HUES48 (cell line): ENCODE measurements around the gene CTNNB1.

Source experiments
- H3K27ac ChIP-seq: one replicate; pipeline ENCODE4 v1.7.0; 2013; ENCODE audit warnings: low read depth, low read length, inconsistent platforms
- H3K27me3 ChIP-seq: 2 replicates; pipeline ENCODE4 v1.6.1; 2013; ENCODE audit warnings: mild to moderate bottlenecking, low read length; ENCODE audit not compliant: control insufficient read depth, insufficient read depth
- H3K36me3 ChIP-seq: 2 replicates; pipeline ENCODE4 v1.6.1; 2013; ENCODE audit warnings: low read length; ENCODE audit not compliant: control insufficient read depth, insufficient read depth
- H3K4me1 ChIP-seq: 2 replicates; pipeline ENCODE4 v1.6.1; 2013; ENCODE audit warnings: mild to moderate bottlenecking, low read length; ENCODE audit not compliant: control insufficient read depth, insufficient read depth
- H3K4me3 ChIP-seq: 2 replicates; pipeline ENCODE4 v1.5.1; 2013; ENCODE audit warnings: mild to moderate bottlenecking, low read depth, low read length
- H3K9ac ChIP-seq: 2 replicates; pipeline ENCODE4 v1.6.1; 2013; ENCODE audit warnings: mild to moderate bottlenecking, low read depth, low read length, moderate library complexity
- H3K9me3 ChIP-seq: 2 replicates; pipeline ENCODE4 v1.6.1; 2013; ENCODE audit warnings: low read length; ENCODE audit not compliant: control insufficient read depth, insufficient read depth

Gene CTNNB1

GRCh38 chr3:41219424-41219823, 20.1 kb downstream of the CTNNB1 start:
- H3K9me3 ChIP-seq: no peaks in the 10 kb centered on the region
- H3K4me3 ChIP-seq: no peak overlapping the region
- peaks cover 31% of the 10 kb centered on the region for H3K4me1 ChIP-seq
- H3K27me3 ChIP-seq: no peaks in the 10 kb centered on the region
- no peak overlapping the region for H3K27ac ChIP-seq
- H3K9ac ChIP-seq: no peak overlapping the region
- H3K36me3 ChIP-seq: peaks cover 8% of the 10 kb centered on the region

DNA sequence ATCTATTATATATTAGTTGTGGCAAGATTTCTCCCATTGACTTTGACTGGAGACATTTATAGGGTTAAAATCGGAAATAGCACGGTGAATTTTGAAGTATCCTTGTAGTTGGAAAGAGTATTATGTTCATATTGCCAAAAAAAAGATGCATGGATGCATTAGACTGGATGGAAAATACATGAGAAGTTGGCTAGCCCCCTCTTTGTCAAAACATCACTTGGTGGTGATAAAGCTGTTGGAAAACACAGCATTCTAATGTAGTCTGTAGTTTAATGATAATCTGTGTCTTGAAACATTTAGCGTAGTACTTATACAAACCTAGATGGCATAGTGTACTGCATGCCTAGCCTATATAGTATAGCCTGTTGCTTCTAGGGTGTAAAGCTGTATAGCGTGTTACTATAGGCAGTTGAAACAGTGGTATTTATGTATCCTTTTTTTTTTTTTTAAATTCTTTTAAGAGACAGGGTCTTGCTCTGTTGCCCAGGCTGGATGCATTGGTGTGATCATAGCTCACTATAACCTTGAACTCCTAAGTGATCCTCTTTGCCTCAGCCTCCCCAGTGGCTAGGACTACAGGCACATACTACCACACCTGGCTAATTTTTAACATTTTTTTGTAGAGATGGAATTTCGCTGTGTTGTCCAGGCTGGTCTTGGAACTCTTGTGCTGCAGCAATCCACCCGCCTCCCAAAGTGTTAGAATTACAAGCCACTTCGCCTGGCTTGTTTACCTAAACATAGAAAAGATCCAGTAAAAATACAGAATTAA, 21.8 kb downstream of the CTNNB1 start:
- Histone ChIP-seq H3K4me1 (peaks cover 17% of the 10 kb centered on the region), H3K9me3 (no peaks in the 10 kb centered on the region), H3K4me3 (no peak overlapping the region), H3K9ac (no peak overlapping the region), H3K27ac (no peak overlapping the region), H3K36me3 (peaks cover 25% of the 10 kb centered on the region), H3K27me3 (no peaks in the 10 kb centered on the region)

DNA sequence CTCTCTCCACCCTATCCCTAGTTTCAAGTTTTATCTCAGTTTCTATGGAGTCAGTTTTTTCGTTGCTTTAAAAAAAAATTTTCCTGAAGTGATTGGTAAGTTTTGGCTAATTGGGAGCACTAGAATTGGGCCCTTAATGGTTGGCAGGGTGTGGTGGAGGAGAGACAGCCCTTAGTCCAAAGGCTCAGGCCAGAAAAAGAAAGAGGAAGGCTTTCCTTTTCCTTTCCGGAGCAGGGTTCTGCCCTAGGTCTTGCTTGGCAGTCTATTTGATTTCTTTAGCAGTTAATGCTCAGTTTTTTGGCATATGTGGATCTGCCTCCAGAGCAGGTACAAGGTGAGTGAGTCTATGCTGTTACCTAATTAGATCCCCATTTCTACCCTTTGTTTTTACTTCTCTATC, 22.7 kb downstream of the CTNNB1 start:
- Histone ChIP-seq H3K27ac (no peak overlapping the region), H3K27me3 (no peaks in the 10 kb centered on the region), H3K4me1 (peaks cover 8% of the 10 kb centered on the region), H3K36me3 (peaks cover 34% of the 10 kb centered on the region), H3K9me3 (no peaks in the 10 kb centered on the region), H3K4me3 (no peak overlapping the region), H3K9ac (no peak overlapping the region)

DNA sequence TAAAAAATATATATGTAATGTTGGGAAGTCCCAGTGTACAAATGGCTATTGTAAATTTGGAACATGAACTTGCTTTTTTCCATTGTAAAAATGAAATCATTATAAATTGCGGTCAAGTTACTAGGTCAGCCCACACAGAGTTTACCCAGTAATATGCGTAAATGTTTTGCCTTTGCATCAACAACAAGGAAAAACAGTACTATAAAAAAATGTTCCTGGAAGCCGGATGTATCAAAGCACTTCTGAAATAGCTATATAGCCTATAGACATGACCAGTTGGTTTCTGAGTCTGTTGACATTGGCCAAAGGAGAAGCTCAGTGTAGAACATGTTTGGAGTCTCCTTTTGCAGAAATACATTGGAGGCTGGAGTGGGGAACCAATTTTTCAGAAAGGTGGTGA, 23.2 kb downstream of the CTNNB1 start:
- H3K9ac ChIP-seq: no peak overlapping the region
- no peaks in the 10 kb centered on the region for H3K27me3 ChIP-seq
- H3K4me3 ChIP-seq: no peak overlapping the region
- peaks cover 39% of the 10 kb centered on the region for H3K36me3 ChIP-seq
- peaks cover 4% of the 10 kb centered on the region; the same call in 1 of the 2 replicates for H3K4me1 ChIP-seq
- no peaks in the 10 kb centered on the region for H3K9me3 ChIP-seq
- H3K27ac ChIP-seq: no peak overlapping the region

- H3K27ac ChIP-seq: no peak overlapping the region
- no peak overlapping the region for H3K9ac ChIP-seq
- H3K4me3 ChIP-seq: no peak overlapping the region
- H3K36me3 ChIP-seq: peaks cover 45% of the 10 kb centered on the region
- peaks cover 4% of the 10 kb centered on the region; the same call in 1 of the 2 replicates for H3K4me1 ChIP-seq
- H3K9me3 ChIP-seq: no peaks in the 10 kb centered on the region
- H3K27me3 ChIP-seq: no peaks in the 10 kb centered on the region
Observed at GRCh38 chr3:41223078-41223477, 23.8 kb downstream of the CTNNB1 start.

DNA sequence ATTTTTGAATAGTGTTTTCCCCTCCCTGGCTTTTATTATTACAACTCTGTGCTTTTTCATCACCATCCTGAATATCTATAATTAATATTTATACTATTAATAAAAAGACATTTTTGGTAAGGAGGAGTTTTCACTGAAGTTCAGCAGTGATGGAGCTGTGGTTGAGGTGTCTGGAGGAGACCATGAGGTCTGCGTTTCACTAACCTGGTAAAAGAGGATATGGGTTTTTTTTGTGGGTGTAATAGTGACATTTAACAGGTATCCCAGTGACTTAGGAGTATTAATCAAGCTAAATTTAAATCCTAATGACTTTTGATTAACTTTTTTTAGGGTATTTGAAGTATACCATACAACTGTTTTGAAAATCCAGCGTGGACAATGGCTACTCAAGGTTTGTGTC, 24.4 kb downstream of the CTNNB1 start:
- H3K9ac ChIP-seq: no peak overlapping the region
- no peak overlapping the region for H3K4me3 ChIP-seq
- no peaks in the 10 kb centered on the region for H3K27me3 ChIP-seq
- H3K36me3 ChIP-seq: peaks cover 51% of the 10 kb centered on the region
- peaks cover 4% of the 10 kb centered on the region; the same call in 1 of the 2 replicates for H3K4me1 ChIP-seq
- H3K9me3 ChIP-seq: no peaks in the 10 kb centered on the region
- H3K27ac ChIP-seq: no peak overlapping the region

GRCh38 chr3:41224120-41224806, 25.0 kb downstream of the CTNNB1 start:
- peaks cover 55% of the 10 kb centered on the region for H3K36me3 ChIP-seq
- no peaks in the 10 kb centered on the region for H3K9me3 ChIP-seq
- no peak overlapping the region for H3K27ac ChIP-seq
- no peak overlapping the region for H3K4me3 ChIP-seq
- H3K9ac ChIP-seq: no peak overlapping the region
- no peaks in the 10 kb centered on the region for H3K27me3 ChIP-seq
- H3K4me1 ChIP-seq: peaks cover 4% of the 10 kb centered on the region; the same call in 1 of the 2 replicates

DNA sequence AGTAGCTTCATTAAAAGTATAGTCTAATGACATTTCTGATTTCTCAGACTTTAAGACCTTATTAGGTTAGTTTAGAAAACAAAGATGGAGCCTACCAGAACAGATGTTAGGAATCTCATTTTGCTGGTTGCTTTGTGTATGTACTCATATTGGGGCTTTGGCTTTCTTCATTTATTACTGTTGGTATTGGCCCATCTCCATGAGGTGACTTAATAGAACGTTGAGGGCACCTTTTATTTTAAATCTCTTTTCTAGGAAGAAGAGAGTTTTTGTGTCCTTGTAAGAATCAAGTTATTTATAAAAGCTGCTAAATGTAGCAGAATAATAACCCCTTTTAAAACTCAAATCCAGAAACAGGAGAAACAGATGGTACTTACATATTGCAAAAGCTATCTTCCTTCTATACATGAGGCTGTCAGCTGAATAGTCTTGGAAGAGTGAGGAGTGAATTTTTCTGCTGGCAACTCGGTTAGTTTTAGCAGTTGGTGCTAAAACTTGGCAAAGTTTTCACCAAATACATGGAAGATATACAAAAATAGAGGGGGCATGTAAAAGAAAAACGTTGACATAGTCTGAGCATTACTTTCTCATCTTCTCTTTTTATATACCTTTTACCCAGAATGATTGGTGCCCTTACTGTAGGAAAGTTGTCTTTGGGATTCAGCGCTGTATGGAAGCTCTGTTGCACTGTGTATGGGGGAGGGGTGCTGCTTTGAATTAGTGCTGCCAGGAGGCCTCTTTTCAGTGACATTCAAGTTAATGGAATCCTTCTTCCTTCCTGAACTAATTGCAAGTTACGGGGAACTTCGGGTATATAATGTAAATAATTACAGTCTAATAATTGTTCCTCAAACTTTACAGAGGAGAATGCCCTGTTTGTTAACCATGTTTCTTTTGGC, 35.8 kb downstream of the CTNNB1 start:
- Histone ChIP-seq H3K4me3 (no peak overlapping the region), H3K9ac (no peak overlapping the region), H3K36me3 (peaks cover 97% of the 10 kb centered on the region), H3K27me3 (no peaks in the 10 kb centered on the region), H3K4me1 (peaks cover 48% of the 10 kb centered on the region), H3K9me3 (no peaks in the 10 kb centered on the region), H3K27ac (peak overlapping the region; percentile 77)

GRCh38 chr3:41236228-41236627, 36.9 kb downstream of the CTNNB1 start:
- Histone ChIP-seq H3K4me3 (0 out of 2 replicates have a peak overlapping the region, but pooled peaks have one; percentile 23), H3K9me3 (no peaks in the 10 kb centered on the region), H3K4me1 (peaks cover 47% of the 10 kb centered on the region), H3K36me3 (peaks cover 100% of the 10 kb centered on the region), H3K27ac (peak overlapping the region; percentile 77), H3K27me3 (no peaks in the 10 kb centered on the region), H3K9ac (no peak overlapping the region)

DNA sequence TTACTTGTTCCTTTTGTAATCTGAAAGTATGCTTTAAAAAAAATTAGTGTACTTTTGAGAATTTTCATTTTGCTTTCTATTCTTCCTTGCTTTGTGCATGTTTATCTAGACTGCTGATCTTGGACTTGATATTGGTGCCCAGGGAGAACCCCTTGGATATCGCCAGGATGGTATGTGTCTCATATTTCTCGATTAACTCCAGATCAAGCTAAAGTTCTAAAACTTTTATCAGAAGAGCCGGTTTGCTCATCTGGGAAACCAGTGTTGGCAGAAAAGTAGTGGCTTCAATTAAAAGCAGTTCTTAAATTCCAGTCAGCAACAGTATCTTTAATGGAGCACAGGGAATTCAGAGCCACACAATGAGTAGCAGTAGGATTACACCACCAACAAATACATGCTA, 38.6 kb downstream of the CTNNB1 start:
- Histone ChIP-seq H3K4me3 (no peak overlapping the region), H3K9me3 (no peaks in the 10 kb centered on the region), H3K27me3 (no peaks in the 10 kb centered on the region), H3K9ac (no peak overlapping the region), H3K36me3 (peaks cover 94% of the 10 kb centered on the region), H3K27ac (no peak overlapping the region), H3K4me1 (peaks cover 37% of the 10 kb centered on the region)
